ENCODE measurements around the gene CDH4.

GRCh38 chr20:61394088-61394799 lies 142.2 kb downstream of the CDH4 start:
- TF ChIP-seq CTCF (IDR thresholded peaks at IDR 0.05) (no peak), POLR2A (IDR thresholded peaks at IDR 0.05) (no peak)
